GM20000 (cell line): Measurements from ENCODE around the gene HS6ST2.

ENCODE experiments used
- DNase-seq: peaks from one replicate; pipeline ENCODE4 v3.0.0; 2012; ENCODE audit warnings: low spot score
- TF ChIP-seq, protein P1 (sequence below): IDR thresholded peaks from 2 replicates; pipeline ENCODE4 v1.5.1; 2012; ENCODE audit warnings: mild to moderate bottlenecking, control low read depth; ENCODE audit errors: extremely low read depth, missing control alignments

The HS6ST2 gene

DNA sequence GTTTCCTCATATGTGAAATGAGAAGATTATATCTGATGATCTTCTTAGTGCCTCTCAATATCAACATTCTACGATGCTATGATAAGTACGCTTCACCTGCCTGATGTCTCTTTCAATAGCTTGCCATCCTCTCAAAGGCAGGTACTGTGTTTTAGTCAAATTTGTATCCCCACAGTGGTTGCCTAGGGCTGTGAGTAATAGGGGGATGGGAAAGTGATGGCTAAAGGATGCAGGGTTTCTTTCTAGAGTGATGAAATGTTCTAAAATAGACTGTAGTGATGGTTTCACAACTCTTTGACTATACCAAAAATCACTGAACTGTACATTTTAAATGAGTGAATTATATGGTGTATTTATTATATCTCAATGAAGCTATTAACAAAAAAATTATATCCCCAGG is 142.8 kb downstream of the HS6ST2 start:
- DNase-seq = no peak

DNA sequence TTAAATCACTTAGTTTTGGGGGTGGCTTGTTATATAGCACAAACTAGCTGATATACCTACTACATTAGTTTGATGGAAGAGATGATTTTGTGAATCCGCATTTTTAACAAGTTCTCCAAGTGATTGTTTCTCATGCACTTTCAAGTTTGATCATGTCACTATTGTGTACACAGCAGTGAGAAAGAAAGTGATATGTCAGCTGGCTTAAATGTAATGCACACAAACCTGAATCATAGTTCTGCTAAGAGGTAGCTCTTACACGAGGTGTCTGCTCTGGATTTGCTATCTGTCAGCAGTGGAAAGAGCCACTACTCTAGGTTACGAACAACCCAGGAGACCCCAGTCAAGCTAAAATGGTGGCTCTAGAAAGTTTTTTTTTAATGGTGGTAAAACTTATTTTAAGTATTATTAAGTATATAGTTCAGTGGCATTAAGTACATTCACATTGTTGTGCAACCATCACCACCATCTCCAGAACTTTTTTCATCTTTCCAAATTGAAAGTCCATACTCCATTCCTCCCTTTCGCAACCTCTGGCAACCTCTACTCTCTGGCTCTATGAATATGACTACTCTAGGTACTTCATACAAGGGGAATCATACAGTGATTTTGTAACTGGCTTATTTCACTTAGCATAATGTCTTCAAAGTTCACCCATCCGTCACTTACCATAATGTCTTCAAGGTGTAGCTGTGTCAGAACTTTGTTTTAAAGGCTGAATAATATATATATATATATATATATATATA is 147.3 kb downstream of the HS6ST2 start:
- TF ChIP-seq, protein P1, sequence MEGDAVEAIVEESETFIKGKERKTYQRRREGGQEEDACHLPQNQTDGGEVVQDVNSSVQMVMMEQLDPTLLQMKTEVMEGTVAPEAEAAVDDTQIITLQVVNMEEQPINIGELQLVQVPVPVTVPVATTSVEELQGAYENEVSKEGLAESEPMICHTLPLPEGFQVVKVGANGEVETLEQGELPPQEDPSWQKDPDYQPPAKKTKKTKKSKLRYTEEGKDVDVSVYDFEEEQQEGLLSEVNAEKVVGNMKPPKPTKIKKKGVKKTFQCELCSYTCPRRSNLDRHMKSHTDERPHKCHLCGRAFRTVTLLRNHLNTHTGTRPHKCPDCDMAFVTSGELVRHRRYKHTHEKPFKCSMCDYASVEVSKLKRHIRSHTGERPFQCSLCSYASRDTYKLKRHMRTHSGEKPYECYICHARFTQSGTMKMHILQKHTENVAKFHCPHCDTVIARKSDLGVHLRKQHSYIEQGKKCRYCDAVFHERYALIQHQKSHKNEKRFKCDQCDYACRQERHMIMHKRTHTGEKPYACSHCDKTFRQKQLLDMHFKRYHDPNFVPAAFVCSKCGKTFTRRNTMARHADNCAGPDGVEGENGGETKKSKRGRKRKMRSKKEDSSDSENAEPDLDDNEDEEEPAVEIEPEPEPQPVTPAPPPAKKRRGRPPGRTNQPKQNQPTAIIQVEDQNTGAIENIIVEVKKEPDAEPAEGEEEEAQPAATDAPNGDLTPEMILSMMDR = no peak
- no peak for DNase-seq

More for the DNA sequence above, 142.8 kb downstream of the HS6ST2 start:
- TF ChIP-seq, protein P1 = no peak

DNA sequence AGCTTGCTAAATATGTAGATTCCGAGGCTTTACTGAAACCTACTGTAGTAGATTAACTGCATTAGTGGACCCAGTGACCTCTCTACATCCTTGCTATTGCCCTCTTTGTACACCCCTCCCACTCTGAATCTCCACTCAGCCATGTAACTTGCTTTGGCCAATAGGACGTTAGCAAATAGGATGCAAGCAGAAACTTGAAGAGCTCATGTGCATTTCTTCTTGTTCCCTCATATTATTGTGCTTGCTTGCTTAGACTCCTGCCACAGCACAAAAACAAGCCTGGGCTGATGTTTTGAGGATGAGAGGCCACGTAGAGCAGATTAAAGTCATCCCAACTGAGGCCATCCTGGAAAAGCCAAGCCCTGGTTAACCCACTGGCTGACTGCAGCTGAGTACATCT is 147.9 kb downstream of the HS6ST2 start:
- TF ChIP-seq, protein P1 = no peak
- DNase-seq = no peak

DNA sequence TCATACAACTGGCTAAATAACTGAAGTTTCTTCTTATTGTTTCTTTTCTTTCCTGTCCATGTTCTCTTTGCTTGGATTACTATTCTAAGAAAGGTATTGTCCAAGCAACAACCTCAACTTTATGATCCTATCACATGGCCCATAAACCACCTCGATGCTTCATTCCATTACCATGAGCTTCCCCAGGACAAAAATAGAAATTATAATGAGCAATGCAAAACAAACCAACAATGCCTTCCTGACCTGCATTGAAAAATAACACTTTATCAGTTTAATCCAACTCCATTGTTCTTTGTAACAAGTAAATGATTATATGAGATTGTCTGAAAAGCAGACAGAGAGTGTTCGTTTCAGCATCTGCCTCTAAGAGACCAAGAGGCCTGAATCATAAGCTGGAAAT is 148.8 kb downstream of the HS6ST2 start:
- DNase-seq = no peak
- TF ChIP-seq, protein P1 = no peak

DNA sequence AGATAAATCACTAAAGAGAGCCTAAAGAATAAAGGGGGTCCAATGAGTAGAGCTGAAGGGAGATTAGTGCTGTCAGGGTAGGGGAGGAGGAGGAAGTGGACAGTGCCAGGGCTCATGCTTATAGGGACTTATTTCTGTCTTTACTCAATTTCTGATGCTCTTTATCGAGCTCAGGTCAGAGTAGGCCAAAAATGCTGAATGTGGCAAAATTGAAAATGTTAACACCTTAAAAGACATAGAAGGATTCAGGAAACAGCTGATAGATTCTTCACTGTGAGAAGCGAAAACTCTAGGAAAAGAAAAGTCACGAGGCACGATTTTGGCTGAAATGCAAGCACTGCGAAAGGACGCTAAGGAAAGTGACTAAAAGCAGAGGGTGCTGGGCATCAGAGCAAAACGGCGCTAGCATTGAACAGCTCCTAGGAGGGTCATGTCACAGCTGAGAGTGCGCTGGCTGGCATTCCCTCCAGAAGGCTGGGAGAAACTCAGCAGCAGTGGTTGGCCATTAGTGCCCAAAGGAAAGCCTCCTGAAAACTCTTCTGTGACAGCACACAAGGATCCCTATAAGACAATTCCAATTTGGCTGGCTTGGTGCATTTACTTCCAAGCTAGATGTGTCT is 150.9 kb downstream of the HS6ST2 start:
- TF ChIP-seq, protein P1 = no peak
- DNase-seq = no peak

DNA sequence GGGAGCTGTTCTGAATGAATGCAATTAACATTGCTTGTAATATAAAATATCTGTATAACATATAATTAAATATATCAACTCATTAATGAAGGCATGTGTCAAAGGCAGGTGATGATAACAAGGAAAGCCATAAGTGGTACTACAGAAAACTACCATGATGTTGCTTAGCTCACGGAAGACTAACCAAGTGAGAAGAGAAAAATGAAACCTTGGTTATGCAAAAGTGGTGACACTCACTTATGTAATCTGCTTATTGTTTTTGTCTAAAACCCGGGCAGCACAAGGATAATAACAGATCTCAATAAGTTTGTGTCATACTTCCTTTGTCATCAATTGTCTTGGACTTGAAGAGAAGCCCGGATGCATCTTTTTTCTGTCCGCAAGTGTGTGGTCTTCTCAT is 156.4 kb downstream of the HS6ST2 start:
- TF ChIP-seq, protein P1 = no peak
- DNase-seq = no peak

DNA sequence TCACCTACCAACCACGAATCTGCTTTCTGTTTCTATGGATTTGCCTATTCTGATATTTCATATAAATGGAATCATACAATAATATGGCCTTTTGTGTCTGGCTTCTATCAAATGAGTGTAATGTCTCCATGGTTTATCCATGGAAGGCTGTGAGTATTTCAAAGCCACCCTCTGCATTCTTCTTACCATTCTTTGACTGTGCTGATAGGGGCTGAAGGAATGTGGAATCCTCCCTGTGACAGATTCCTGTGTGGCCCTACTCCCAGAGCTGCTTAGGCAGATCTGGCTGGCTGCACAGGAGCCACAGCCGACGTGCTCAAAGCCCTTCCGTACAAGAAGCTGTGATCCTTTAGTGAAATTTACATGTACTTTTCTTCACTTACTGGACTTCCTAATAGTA is 163.2 kb downstream of the HS6ST2 start:
- no peak for DNase-seq
- TF ChIP-seq, protein P1 = no peak
